A673 (cell line): ENCODE data around the gene SLC17A7. TPM values are rescaled to one million over a fixed set of nuclear protein-coding genes. Genes with fewer than 3 reads are reported as not detected.

Experiments used
- BruUV-seq: library from RNA; stranded (reverse); fragments of 400-500 nt; replicated peaks from 2 replicates; lab custom pipeline; 2021; lab: Mats Ljungman, UMichigan
- CTCF ChIA-PET: fragments of 300-600 bp; sonication (Branson Sonifier 250); formaldehyde crosslinking; loops from one replicate; lab custom pipeline; 2022; ENCODE audit warnings: antibody characterized with exemption; lab: Charles Lee
- POLR2A ChIA-PET: fragments of 300-600 bp; sonication (Branson Sonifier 250); formaldehyde crosslinking; loops from one replicate; lab custom pipeline; 2022; ENCODE audit warnings: antibody characterized with exemption; ENCODE audit not compliant: low non-redundant PET; lab: Charles Lee
- DNase-seq: peaks from one replicate; pipeline ENCODE4 v3.0.0-alpha.2; 2015; ENCODE audit warnings: low spot score
- H3K27ac ChIP-seq: fragments of 200-600 bp; sonication (generic); 2 replicates; pipeline ENCODE4 v1.5.1; 2016; ENCODE audit warnings: mixed run types, low read depth, mild to moderate bottlenecking, mixed read lengths, antibody characterized with exemption, low read length; ENCODE audit not compliant: poor library complexity, severe bottlenecking
- H3K27me3 ChIP-seq: fragments of 200-600 bp; sonication (generic); replicated peaks from 2 replicates; pipeline ENCODE4 v1.6.1; 2017; ENCODE audit warnings: mixed run types, low read depth, mild to moderate bottlenecking, mixed read lengths, antibody characterized with exemption, low read length; ENCODE audit not compliant: insufficient read depth, poor library complexity
- H3K36me3 ChIP-seq: fragments of 200-600 bp; sonication (generic); 2 replicates; pipeline ENCODE4 v1.6.1; 2016; ENCODE audit warnings: mixed run types, mild to moderate bottlenecking, mixed read lengths, antibody characterized with exemption, low read length; ENCODE audit not compliant: insufficient read depth, poor library complexity, severe bottlenecking
- H3K4me1 ChIP-seq: fragments of 200-600 bp; sonication (generic); 2 replicates; pipeline ENCODE4 v1.6.1; 2017; ENCODE audit warnings: mixed run types, mild to moderate bottlenecking, mixed read lengths, antibody characterized with exemption, low read length; ENCODE audit not compliant: insufficient read depth, poor library complexity, severe bottlenecking
- H3K4me3 ChIP-seq: fragments of 200-600 bp; sonication (generic); 2 replicates; pipeline ENCODE4 v1.5.1; 2016; ENCODE audit warnings: low read depth, mixed run types, mild to moderate bottlenecking, mixed read lengths, low read length; ENCODE audit not compliant: poor library complexity, severe bottlenecking
- H3K9me3 ChIP-seq: fragments of 200-600 bp; sonication (generic); 2 replicates; pipeline ENCODE4 v1.6.1; 2016; ENCODE audit warnings: mixed run types, low read depth, mild to moderate bottlenecking, mixed read lengths, antibody characterized with exemption, low read length; ENCODE audit not compliant: poor library complexity, severe bottlenecking
- CTCF ChIP-seq: fragments of 300-800, 200-600 bp; sonication (generic); conservative IDR thresholded peaks from 2 replicates; pipeline ENCODE4 v1.5.1; 2017; ENCODE audit warnings: low read depth, mild to moderate bottlenecking, antibody characterized with exemption, low read length, moderate library complexity, mixed read lengths
- EZH2 ChIP-seq: fragments of 200-600 bp; sonication (generic); IDR thresholded peaks from 2 replicates; pipeline ENCODE4 v1.6.1; 2017; ENCODE audit warnings: borderline replicate concordance, low read depth, mild to moderate bottlenecking, mixed read lengths, antibody characterized with exemption, low read length; ENCODE audit not compliant: poor library complexity, severe bottlenecking
- intact Hi-C: fragments of 100-400 bp; cut with micrococcal nuclease; formaldehyde crosslinking; loops from one replicate; pipeline ENCODE4 v1.10.0; 2022; ENCODE audit not compliant: unreplicated experiment
- total RNA-seq: library from RNA; stranded (reverse); gene quantifications from 2 replicates; pipeline ENCODE4 v1.2.3, GENCODE V29; 2021

SLC17A7 gene
- total RNA-seq, 1 experiment from 2014 or later = 1.7 TPM

- no peak for DNase-seq
- Histone ChIP-seq H3K27me3 (peaks cover 13% of the 10 kb centered on the region), H3K27ac (peak overlapping the region; percentile 28), H3K9me3 (no peaks in the 10 kb centered on the region), H3K36me3 (no peaks in the 10 kb centered on the region), H3K4me3 (no peak overlapping the region), H3K4me1 (no peaks in the 10 kb centered on the region)
- POLR2A ChIA-PET = no interaction called here
- intact Hi-C loops = no loop called here
- BruUV-seq = no TSS peak
- CTCF ChIA-PET = no interaction called here
- TF ChIP-seq CTCF = no peak
- no peak for TF ChIP-seq EZH2
Observed at GRCh38 chr19:49415102-49415809, 26.1 kb downstream of the SLC17A7 start.

- no peak for TF ChIP-seq EZH2
- H3K36me3 ChIP-seq = no peaks in the 10 kb centered on the region
- no peaks in the 10 kb centered on the region for H3K4me1 ChIP-seq
- DNase-seq = no peak
- ChIA-PET POLR2A (no interaction called here), CTCF (no interaction called here)
- no TSS peak for BruUV-seq
- no peaks in the 10 kb centered on the region for H3K9me3 ChIP-seq
- intact Hi-C loops = no loop called here
- no peak overlapping the region for H3K4me3 ChIP-seq
- peaks cover 5% of the 10 kb centered on the region for H3K27me3 ChIP-seq
- H3K27ac ChIP-seq = no peak overlapping the region
Observed at GRCh38 chr19:49414256-49414655, 27.1 kb downstream of the SLC17A7 start.

GRCh38 chr19:49413348-49413747 lies 28.0 kb downstream of the SLC17A7 start:
- no peak overlapping the region for H3K27ac ChIP-seq
- no peak for TF ChIP-seq CTCF
- no peak for TF ChIP-seq EZH2
- no peak for DNase-seq
- no peaks in the 10 kb centered on the region for H3K9me3 ChIP-seq
- ChIA-PET CTCF (no interaction called here), POLR2A (no interaction called here)
- no peaks in the 10 kb centered on the region for H3K36me3 ChIP-seq
- BruUV-seq = no TSS peak
- intact Hi-C loops = no loop called here
- no peaks in the 10 kb centered on the region for H3K27me3 ChIP-seq
- H3K4me1 ChIP-seq = no peaks in the 10 kb centered on the region
- H3K4me3 ChIP-seq = no peak overlapping the region
